ENCODE data around the gene HOXB8. TPM values are rescaled to one million over a fixed set of nuclear protein-coding genes. Genes with fewer than 3 reads are reported as not detected.

The HOXB8 gene
- not detected in 2 replicates for total RNA-seq (2014; rRNA removed)
- percentile 16 among the genes with signal in this experiment for Bru-seq, nascent RNA
- BruChase-seq, experiment 1, labeled RNA remaining after a 6-hour chase, result percentile 37 among the genes with signal in this experiment
- percentile 38 among the genes with signal in this experiment for BruChase-seq, experiment 2, labeled RNA remaining after a 2-hour chase
- long read RNA-seq, result 0 reads

- Histone ChIP-seq H3F3A (ENCODE audit: low read length, unreplicated experiment) (no peaks in the 10 kb centered on the region), H4K20me1 (ENCODE audit: low read length) (no peaks in the 10 kb centered on the region), H3K4me3 (ENCODE audit: low read length) (peak within 1 kb of the TSS; percentile 26; the same call in 1 of the 2 replicates), H2AFZ (ENCODE audit: low read length) (no peak within 1 kb of the TSS; the same call in 1 of the 2 replicates), H3K27me3 (ENCODE audit: low read length) (peaks cover 73% of the 10 kb centered on the region), H3K79me2 (ENCODE audit: low read length) (no peaks in the 10 kb centered on the region), H3K27ac (ENCODE audit: low read length) (no peak within 1 kb of the TSS), H3K9me2 (replicated peaks; ENCODE audit: low read length) (no peaks in the 10 kb centered on the region), H3K4me2 (ENCODE audit: low read length) (peak within 1 kb of the TSS; percentile 75), H3K4me1 (ENCODE audit: insufficient read depth, low read length) (peaks cover 39% of the 10 kb centered on the region), H3K9ac (ENCODE audit: low read length) (no peak within 1 kb of the TSS), H3K36me3 (ENCODE audit: low read depth, low read length) (no peaks in the 10 kb centered on the region), H3K9me3 (ENCODE audit: low read length) (no peaks in the 10 kb centered on the region)
- DNase-seq (peak; percentile 15), ATAC-seq (no peak)
- intact Hi-C loops (cut with micrococcal nuclease), result loop anchor here (5.0 kb wide), 1 partner anchor 588 kb away; no protein-coding TSS in a partner anchor
- ChIA-PET CTCF (interaction anchor here (0.6 kb wide), 1 partner anchor 336 kb away, joined by 8 read pairs; no protein-coding TSS in a partner anchor), POLR2A (ENCODE audit: unreplicated experiment) (interaction anchor here (0.7 kb wide), 1 partner anchor 11 kb away, joined by 7 read pairs; the partner anchor contains the start of gene HOXB9)
- TF ChIP-seq EZH2 (IDR thresholded peaks at IDR 0.05; ENCODE audit: low read length, unreplicated experiment), result peak; percentile 95
- TF ChIP-seq CTCF (conservative IDR thresholded peaks at IDR 0.05; ENCODE audit: low read depth, low read length), result no peak
- no TSS peak for BruUV-seq (replicated peaks)
Observed at GRCh38 chr17:48615047-48615962, at the start of gene HOXB8. TSS of gene HOXB8 (minus strand) at chr17:48615292. CDS start at chr17:48614704, 588 bp downstream.

DNA sequence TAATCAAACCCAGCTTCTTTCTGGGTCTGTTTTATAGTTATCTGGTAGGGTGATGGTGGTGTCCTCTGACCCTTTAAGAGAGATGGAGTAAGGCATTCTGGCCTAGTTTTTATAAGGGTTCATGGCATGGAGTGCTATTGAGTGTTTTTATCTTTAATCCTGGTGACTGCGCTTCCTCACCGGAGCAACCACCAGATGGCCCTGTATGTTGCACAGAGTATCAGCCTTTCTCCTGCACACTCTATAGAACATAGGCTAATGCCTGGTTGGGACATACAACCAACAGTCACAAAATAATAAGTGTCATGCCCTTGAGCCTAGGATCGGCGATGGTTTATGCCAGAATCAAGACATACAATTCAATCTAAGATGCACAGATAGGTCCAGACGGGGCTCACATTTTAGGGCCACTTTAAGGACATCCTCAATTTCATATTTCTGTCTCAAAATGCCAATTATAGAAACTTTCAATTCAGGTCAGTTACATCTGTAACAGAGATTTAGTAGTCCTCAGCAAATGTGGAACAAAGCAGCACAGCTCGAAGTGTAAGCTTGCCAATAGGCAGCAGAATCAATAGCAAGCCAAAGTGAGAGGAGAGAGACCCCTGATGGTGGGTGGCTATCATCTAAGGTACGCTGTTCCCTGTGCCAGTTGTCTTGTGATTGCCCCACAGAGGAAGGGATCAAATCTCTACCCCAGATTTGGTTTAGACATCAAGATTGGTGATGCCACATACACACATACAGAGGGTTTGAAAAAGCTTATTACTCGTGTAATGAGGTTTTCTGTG, 48.2 kb upstream of the HOXB8 start:
- intact Hi-C loops (cut with micrococcal nuclease), result no loop called here
- no peak overlapping the region for H3K9ac ChIP-seq (ENCODE audit: low read length)
- H2AFZ ChIP-seq (ENCODE audit: low read length), result no peak overlapping the region
- no peaks in the 10 kb centered on the region for H4K20me1 ChIP-seq (ENCODE audit: low read length)
- no peaks in the 10 kb centered on the region for H3K79me2 ChIP-seq (ENCODE audit: low read length)
- CTCF ChIA-PET, result interaction anchor here (1.0 kb wide), 1 partner anchor 27 kb away, joined by 3 read pairs; no protein-coding TSS in a partner anchor
- H3F3A ChIP-seq (ENCODE audit: low read length, unreplicated experiment), result no peaks in the 10 kb centered on the region
- TF ChIP-seq CTCF (conservative IDR thresholded peaks at IDR 0.05; ENCODE audit: low read depth, low read length) (peak; percentile 44), EZH2phosphoT487 (IDR thresholded peaks at IDR 0.05; ENCODE audit: borderline replicate concordance, low read length) (no peak)
- H3K27me3 ChIP-seq (ENCODE audit: low read length), result no peaks in the 10 kb centered on the region
- no peak overlapping the region for H3K4me3 ChIP-seq (ENCODE audit: low read length)
- BruUV-seq (replicated peaks), result no TSS peak
- ATAC-seq (peak; percentile 60), DNase-seq (peak; percentile 22)
- no peak overlapping the region for H3K27ac ChIP-seq (ENCODE audit: low read length)
- H3K9me3 ChIP-seq (ENCODE audit: low read length), result no peaks in the 10 kb centered on the region
- H3K4me1 ChIP-seq (ENCODE audit: insufficient read depth, low read length), result no peaks in the 10 kb centered on the region
- H3K36me3 ChIP-seq (ENCODE audit: low read depth, low read length), result no peaks in the 10 kb centered on the region
- POLR2A ChIA-PET (ENCODE audit: unreplicated experiment), result no interaction called here
- H3K4me2 ChIP-seq (ENCODE audit: low read length), result no peak overlapping the region
- H3K9me2 ChIP-seq (replicated peaks; ENCODE audit: low read length), result no peaks in the 10 kb centered on the region

Data from PC-3 (cell line).